Neural cell (in vitro differentiated cells): ENCODE data around the gene CHST1. TPM values are rescaled to one million over a fixed set of nuclear protein-coding genes. Genes with fewer than 3 reads are reported as not detected.

Experiments used
- H2AFZ ChIP-seq: fragments of 200-600, 300-800 bp; sonication (generic), shearing (Covaris generic); 2 replicates; pipeline ENCODE4 v1.6.0; 2014; ENCODE audit warnings: low read depth, mild to moderate bottlenecking, antibody characterized with exemption, low read length, moderate library complexity
- H3F3A ChIP-seq: fragments of 200-600 bp; shearing (Covaris generic); 2 replicates; pipeline ENCODE4 v1.6.1; 2016; ENCODE audit warnings: mild to moderate bottlenecking, moderate library complexity, mixed read lengths, antibody characterized with exemption, low read length; ENCODE audit not compliant: insufficient read depth, poor library complexity, severe bottlenecking
- H3K27ac ChIP-seq: fragments of 200-600, 300-800 bp; sonication (generic), shearing (Covaris generic); 2 replicates; pipeline ENCODE4 v1.5.1; 2014; ENCODE audit warnings: mild to moderate bottlenecking, low read length, moderate library complexity
- H3K27me3 ChIP-seq: fragments of 300-800, 200-600 bp; sonication (generic), shearing (Covaris generic); 2 replicates; pipeline ENCODE4 v1.6.0; 2014; ENCODE audit warnings: mild to moderate bottlenecking, low read depth, low read length, moderate library complexity; ENCODE audit not compliant: insufficient read depth
- H3K36me3 ChIP-seq: fragments of 300-800, 200-600 bp; sonication (generic), shearing (Covaris generic); 2 replicates; pipeline ENCODE4 v1.5.1; 2014; ENCODE audit warnings: mild to moderate bottlenecking, antibody characterized with exemption, low read length, moderate library complexity; ENCODE audit not compliant: insufficient read depth
- H3K4me2 ChIP-seq: fragments of 300-800, 200-600 bp; sonication (generic), shearing (Covaris generic); 2 replicates; pipeline ENCODE4 v1.6.0; 2014; ENCODE audit warnings: mild to moderate bottlenecking, low read length
- H3K4me3 ChIP-seq: fragments of 300-800, 200-600 bp; sonication (generic), shearing (Covaris generic); 2 replicates; pipeline ENCODE4 v1.5.1; 2014; ENCODE audit warnings: mild to moderate bottlenecking, low read length, moderate library complexity
- H3K79me2 ChIP-seq: fragments of 200-600 bp; shearing (Covaris generic); replicated peaks from 2 replicates; pipeline ENCODE4 v1.6.0; 2014; ENCODE audit warnings: mild to moderate bottlenecking, low read length, moderate library complexity; ENCODE audit not compliant: insufficient read depth
- H3K9ac ChIP-seq: fragments of 300-800, 200-600 bp; sonication (generic), shearing (Covaris generic); 2 replicates; pipeline ENCODE4 v1.6.1; 2016; ENCODE audit warnings: mild to moderate bottlenecking, low read length, mixed read lengths
- H3K9me2 ChIP-seq: fragments of 200-600 bp; shearing (Covaris generic); 2 replicates; pipeline ENCODE4 v1.6.1; 2016; ENCODE audit warnings: mild to moderate bottlenecking, low read length, mixed read lengths; ENCODE audit not compliant: insufficient read depth
- H3K9me3 ChIP-seq: fragments of 200-600, 300-800 bp; sonication (generic), shearing (Covaris generic); 2 replicates; pipeline ENCODE4 v1.6.1; 2016; ENCODE audit warnings: mild to moderate bottlenecking, mixed run types, low read length, moderate library complexity, mixed read lengths
- H4K20me1 ChIP-seq: fragments of 200-600 bp; shearing (Covaris generic); 2 replicates; pipeline ENCODE4 v1.6.1; 2016; ENCODE audit warnings: mild to moderate bottlenecking, mixed run types; ENCODE audit not compliant: insufficient read depth
- EP300 ChIP-seq: fragments of 450-650 bp; conservative IDR thresholded peaks from 2 replicates; pipeline ENCODE4 v1.6.1; 2014; ENCODE audit warnings: antibody characterized with exemption, mild to moderate bottlenecking, moderate library complexity; ENCODE audit not compliant: poor library complexity, severe bottlenecking
- EZH2 ChIP-seq: fragments of 200-600, 300-800 bp; shearing (Covaris generic), sonication (generic); IDR thresholded peaks from 2 replicates; pipeline ENCODE4 v1.6.1; 2014; ENCODE audit warnings: antibody characterized with exemption, low read length, borderline replicate concordance, mild to moderate bottlenecking; ENCODE audit not compliant: insufficient read depth, poor library complexity, severe bottlenecking
- MXI1 ChIP-seq: fragments of 450-650 bp; conservative IDR thresholded peaks from 2 replicates; pipeline ENCODE4 v1.6.1; 2014; ENCODE audit warnings: antibody characterized with exemption, mild to moderate bottlenecking; ENCODE audit not compliant: poor library complexity, severe bottlenecking
- POLR2AphosphoS5 ChIP-seq: IDR thresholded peaks from 2 replicates; pipeline ENCODE4 v1.6.1; 2012
- RAD21 ChIP-seq: fragments of 450-650 bp; conservative IDR thresholded peaks from 2 replicates; pipeline ENCODE4 v1.6.1; 2014; ENCODE audit warnings: antibody characterized with exemption, mild to moderate bottlenecking, moderate library complexity
- SMC3 ChIP-seq: fragments of 450-650 bp; conservative IDR thresholded peaks from 2 replicates; pipeline ENCODE4 v1.6.1; 2014; ENCODE audit warnings: antibody characterized with exemption, mild to moderate bottlenecking, moderate library complexity; ENCODE audit not compliant: poor library complexity
- TAF1 ChIP-seq: IDR thresholded peaks from 2 replicates; pipeline ENCODE4 v1.6.1; 2012; ENCODE audit warnings: low read depth
- polyA plus RNA-seq: library from polyadenylated mRNA; depleted of rRNA; stranded (reverse); fragments of >200 nt; gene quantifications from 2 replicates; pipeline ENCODE4 v1.2.3, GENCODE V29; 2014
- small RNA-seq, 3 experiments: library from RNA; depleted of rRNA; stranded (forward); fragments of <200 nt; gene quantifications; one replicate each; pipeline ENCODE3, GENCODE V24; 2012
- TF ChIP-seq, protein P1 (sequence below): fragments of 450-650 bp; IDR thresholded peaks from 2 replicates; pipeline ENCODE4 v1.5.1; 2014; ENCODE audit warnings: antibody characterized with exemption, mild to moderate bottlenecking, moderate library complexity; ENCODE audit not compliant: poor library complexity, severe bottlenecking
- TF ChIP-seq, protein P2 (sequence below): IDR thresholded peaks from 2 replicates; pipeline ENCODE4 v1.6.1; 2012; ENCODE audit warnings: borderline replicate concordance

CHST1 gene
- polyA plus RNA-seq, 1 donor from 2014 or later: 16.2 TPM

DNA sequence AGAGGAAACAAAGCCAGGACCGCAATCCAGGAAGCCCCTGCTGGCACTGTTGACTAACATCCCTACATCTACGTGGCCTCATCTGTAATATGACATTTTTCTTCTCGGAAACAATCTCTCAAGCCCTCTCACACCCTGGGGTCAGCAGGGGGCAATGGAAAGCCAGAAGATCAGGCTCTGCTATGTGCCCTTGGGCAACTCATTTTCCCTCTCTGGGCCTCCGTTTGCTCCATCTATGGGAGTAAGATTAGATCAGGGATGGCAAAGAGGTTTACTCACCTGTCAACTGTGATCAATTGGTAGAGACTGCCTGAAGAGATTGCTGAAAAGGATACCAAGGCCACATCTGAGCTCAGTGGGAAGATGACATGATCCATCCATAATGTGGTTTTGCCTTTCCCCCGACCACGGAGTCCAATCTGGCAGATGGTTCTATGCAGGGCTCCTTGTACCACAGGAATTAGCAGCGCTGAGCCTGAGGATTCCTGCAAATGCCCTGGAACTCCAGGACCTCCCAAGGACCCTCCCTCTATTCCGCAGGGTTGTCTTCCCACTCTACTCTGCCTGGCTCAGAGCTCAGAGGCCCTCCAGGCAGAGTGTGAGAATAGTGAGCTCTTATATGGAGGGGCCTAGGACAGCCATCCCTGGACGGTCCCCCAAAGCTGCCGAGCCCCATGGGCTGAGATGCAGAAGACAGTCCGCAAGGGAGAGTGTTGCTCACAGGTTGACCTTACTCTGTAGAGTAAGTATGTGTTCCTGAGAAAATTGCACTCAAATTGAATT lies 66.1 kb downstream of the CHST1 start:
- Histone ChIP-seq H2AFZ (no peak overlapping the region), H3K9me3 (no peaks in the 10 kb centered on the region), H3K9ac (no peak overlapping the region), H4K20me1 (no peaks in the 10 kb centered on the region), H3K79me2 (no peaks in the 10 kb centered on the region), H3F3A (no peaks in the 10 kb centered on the region), H3K4me3 (no peak overlapping the region), H3K27ac (no peak overlapping the region), H3K27me3 (no peaks in the 10 kb centered on the region), H3K9me2 (no peaks in the 10 kb centered on the region), H3K4me2 (no peak overlapping the region), H3K36me3 (no peaks in the 10 kb centered on the region)
- no peak for TF ChIP-seq TAF1
- TF ChIP-seq, protein P1, sequence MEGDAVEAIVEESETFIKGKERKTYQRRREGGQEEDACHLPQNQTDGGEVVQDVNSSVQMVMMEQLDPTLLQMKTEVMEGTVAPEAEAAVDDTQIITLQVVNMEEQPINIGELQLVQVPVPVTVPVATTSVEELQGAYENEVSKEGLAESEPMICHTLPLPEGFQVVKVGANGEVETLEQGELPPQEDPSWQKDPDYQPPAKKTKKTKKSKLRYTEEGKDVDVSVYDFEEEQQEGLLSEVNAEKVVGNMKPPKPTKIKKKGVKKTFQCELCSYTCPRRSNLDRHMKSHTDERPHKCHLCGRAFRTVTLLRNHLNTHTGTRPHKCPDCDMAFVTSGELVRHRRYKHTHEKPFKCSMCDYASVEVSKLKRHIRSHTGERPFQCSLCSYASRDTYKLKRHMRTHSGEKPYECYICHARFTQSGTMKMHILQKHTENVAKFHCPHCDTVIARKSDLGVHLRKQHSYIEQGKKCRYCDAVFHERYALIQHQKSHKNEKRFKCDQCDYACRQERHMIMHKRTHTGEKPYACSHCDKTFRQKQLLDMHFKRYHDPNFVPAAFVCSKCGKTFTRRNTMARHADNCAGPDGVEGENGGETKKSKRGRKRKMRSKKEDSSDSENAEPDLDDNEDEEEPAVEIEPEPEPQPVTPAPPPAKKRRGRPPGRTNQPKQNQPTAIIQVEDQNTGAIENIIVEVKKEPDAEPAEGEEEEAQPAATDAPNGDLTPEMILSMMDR: no peak
- no peak for TF ChIP-seq SMC3
- TF ChIP-seq EP300: no peak
- TF ChIP-seq RAD21: no peak
- TF ChIP-seq, protein P2, sequence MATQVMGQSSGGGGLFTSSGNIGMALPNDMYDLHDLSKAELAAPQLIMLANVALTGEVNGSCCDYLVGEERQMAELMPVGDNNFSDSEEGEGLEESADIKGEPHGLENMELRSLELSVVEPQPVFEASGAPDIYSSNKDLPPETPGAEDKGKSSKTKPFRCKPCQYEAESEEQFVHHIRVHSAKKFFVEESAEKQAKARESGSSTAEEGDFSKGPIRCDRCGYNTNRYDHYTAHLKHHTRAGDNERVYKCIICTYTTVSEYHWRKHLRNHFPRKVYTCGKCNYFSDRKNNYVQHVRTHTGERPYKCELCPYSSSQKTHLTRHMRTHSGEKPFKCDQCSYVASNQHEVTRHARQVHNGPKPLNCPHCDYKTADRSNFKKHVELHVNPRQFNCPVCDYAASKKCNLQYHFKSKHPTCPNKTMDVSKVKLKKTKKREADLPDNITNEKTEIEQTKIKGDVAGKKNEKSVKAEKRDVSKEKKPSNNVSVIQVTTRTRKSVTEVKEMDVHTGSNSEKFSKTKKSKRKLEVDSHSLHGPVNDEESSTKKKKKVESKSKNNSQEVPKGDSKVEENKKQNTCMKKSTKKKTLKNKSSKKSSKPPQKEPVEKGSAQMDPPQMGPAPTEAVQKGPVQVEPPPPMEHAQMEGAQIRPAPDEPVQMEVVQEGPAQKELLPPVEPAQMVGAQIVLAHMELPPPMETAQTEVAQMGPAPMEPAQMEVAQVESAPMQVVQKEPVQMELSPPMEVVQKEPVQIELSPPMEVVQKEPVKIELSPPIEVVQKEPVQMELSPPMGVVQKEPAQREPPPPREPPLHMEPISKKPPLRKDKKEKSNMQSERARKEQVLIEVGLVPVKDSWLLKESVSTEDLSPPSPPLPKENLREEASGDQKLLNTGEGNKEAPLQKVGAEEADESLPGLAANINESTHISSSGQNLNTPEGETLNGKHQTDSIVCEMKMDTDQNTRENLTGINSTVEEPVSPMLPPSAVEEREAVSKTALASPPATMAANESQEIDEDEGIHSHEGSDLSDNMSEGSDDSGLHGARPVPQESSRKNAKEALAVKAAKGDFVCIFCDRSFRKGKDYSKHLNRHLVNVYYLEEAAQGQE: no peak
- TF ChIP-seq MXI1: no peak
- no peak for TF ChIP-seq POLR2AphosphoS5
- TF ChIP-seq EZH2: no peak

Small RNAs within 50 kb of the gene (small RNA-seq; reads per million reads assigned to genes)
- 0 reads per million in 3 experiments for gene MIR7154

Other genes starting within 250 kb of the CHST1 start
- gene SLC35C1, start 139.5 kb upstream of the CHST1 start, polyA plus RNA-seq: 2.3 and 3.3 TPM in 2 replicates
- gene CRY2, start 181.9 kb upstream of the CHST1 start, polyA plus RNA-seq: 27.8 and 35.1 TPM in 2 replicates
- gene MAPK8IP1, start 220.0 kb upstream of the CHST1 start, polyA plus RNA-seq: 58.8 and 76.0 TPM in 2 replicates
- not detected in 2 replicates for gene FREY1, start 241.6 kb upstream of the CHST1 start, polyA plus RNA-seq